ENCODE data around the gene STXBP6. TPM values are rescaled to one million over a fixed set of nuclear protein-coding genes. Genes with fewer than 3 reads are reported as not detected.

STXBP6 gene
- total RNA-seq, 1 experiment from 2014 or later = 12.3 TPM

DNA sequence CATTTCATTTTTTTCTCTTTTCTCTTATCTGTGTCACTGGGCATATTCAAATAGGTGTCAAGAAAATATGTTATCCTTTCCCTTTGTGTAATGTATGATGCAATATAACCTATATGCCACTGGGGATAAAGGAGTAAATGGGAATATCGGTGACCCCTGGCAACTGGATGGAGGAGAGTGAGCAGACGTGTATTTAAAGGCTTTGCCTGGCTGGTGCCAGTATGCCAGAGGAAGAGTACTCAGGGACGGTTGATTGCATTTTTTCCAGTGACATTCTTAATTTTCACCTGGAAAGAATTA, 12.0 kb upstream of the STXBP6 start:
- Histone ChIP-seq H3K9me2 (ENCODE audit: insufficient read depth) (no peaks in the 10 kb centered on the region; the same call in 1 of the 2 replicates), H3K4me3 (no peak overlapping the region), H3K36me3 (ENCODE audit: low read depth) (no peaks in the 10 kb centered on the region), H2AFZ (no peak overlapping the region), H3K9me3 (ENCODE audit: insufficient read depth, low read depth) (no peaks in the 10 kb centered on the region), H3K27me3 (ENCODE audit: insufficient read depth, low read depth) (no peaks in the 10 kb centered on the region), H3K27ac (no peak overlapping the region), H3K79me2 (ENCODE audit: low read depth) (no peaks in the 10 kb centered on the region), H4K20me1 (ENCODE audit: insufficient read depth) (no peaks in the 10 kb centered on the region), H3K4me1 (replicated peaks; ENCODE audit: insufficient read depth) (no peaks in the 10 kb centered on the region), H3F3A (ENCODE audit: insufficient read depth, low read depth) (no peaks in the 10 kb centered on the region), H3K4me2 (no peak overlapping the region)
- intact Hi-C loops (cut with micrococcal nuclease; ENCODE audit: unreplicated experiment) = no loop called here
- TF ChIP-seq, protein P1, sequence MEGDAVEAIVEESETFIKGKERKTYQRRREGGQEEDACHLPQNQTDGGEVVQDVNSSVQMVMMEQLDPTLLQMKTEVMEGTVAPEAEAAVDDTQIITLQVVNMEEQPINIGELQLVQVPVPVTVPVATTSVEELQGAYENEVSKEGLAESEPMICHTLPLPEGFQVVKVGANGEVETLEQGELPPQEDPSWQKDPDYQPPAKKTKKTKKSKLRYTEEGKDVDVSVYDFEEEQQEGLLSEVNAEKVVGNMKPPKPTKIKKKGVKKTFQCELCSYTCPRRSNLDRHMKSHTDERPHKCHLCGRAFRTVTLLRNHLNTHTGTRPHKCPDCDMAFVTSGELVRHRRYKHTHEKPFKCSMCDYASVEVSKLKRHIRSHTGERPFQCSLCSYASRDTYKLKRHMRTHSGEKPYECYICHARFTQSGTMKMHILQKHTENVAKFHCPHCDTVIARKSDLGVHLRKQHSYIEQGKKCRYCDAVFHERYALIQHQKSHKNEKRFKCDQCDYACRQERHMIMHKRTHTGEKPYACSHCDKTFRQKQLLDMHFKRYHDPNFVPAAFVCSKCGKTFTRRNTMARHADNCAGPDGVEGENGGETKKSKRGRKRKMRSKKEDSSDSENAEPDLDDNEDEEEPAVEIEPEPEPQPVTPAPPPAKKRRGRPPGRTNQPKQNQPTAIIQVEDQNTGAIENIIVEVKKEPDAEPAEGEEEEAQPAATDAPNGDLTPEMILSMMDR (conservative IDR thresholded peaks at IDR 0.05) = no peak
- no TSS peak for BruUV-seq (replicated peaks)
- no peak for DNase-seq
- POLR2A ChIA-PET (ENCODE audit: unreplicated experiment) = no interaction called here
- CTCF ChIA-PET = no interaction called here

DNA sequence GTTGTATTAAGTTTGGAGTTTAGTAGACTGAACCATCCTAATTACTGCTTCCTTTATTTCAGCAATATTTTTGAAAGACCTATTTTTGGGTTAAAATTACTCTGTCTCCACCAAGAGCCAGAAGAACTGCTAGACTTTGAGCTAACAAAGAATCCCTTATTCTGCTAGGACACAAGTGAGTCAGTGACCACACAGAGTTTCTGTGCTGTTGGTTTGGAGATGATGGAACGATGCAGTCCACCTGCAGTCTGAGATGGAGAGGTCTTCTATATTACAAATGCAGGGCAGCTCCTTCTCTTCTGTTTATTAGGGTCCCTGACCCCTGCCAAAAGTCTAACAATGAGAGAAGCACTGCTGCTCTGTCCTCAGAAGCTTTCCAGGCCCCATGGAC, 6.7 kb upstream of the STXBP6 start:
- no TSS peak for BruUV-seq (replicated peaks)
- intact Hi-C loops (cut with micrococcal nuclease; ENCODE audit: unreplicated experiment) = no loop called here
- DNase-seq = no peak
- no peak for TF ChIP-seq EZH2 (IDR thresholded peaks at IDR 0.05; ENCODE audit: low read depth)
- TF ChIP-seq, protein P1 (conservative IDR thresholded peaks at IDR 0.05) = no peak
- Histone ChIP-seq H3K4me2 (no peak overlapping the region), H3K27ac (no peak overlapping the region), H3F3A (ENCODE audit: insufficient read depth, low read depth) (no peaks in the 10 kb centered on the region), H3K36me3 (ENCODE audit: low read depth) (no peaks in the 10 kb centered on the region), H3K27me3 (ENCODE audit: insufficient read depth, low read depth) (no peaks in the 10 kb centered on the region), H3K9me2 (ENCODE audit: insufficient read depth) (no peaks in the 10 kb centered on the region), H3K79me2 (ENCODE audit: low read depth) (no peaks in the 10 kb centered on the region), H3K4me1 (replicated peaks; ENCODE audit: insufficient read depth) (no peaks in the 10 kb centered on the region), H3K9me3 (ENCODE audit: insufficient read depth, low read depth) (no peaks in the 10 kb centered on the region), H4K20me1 (ENCODE audit: insufficient read depth) (no peaks in the 10 kb centered on the region), H3K4me3 (no peak overlapping the region), H2AFZ (no peak overlapping the region)
- ChIA-PET POLR2A (ENCODE audit: unreplicated experiment) (no interaction called here), CTCF (no interaction called here)

DNA sequence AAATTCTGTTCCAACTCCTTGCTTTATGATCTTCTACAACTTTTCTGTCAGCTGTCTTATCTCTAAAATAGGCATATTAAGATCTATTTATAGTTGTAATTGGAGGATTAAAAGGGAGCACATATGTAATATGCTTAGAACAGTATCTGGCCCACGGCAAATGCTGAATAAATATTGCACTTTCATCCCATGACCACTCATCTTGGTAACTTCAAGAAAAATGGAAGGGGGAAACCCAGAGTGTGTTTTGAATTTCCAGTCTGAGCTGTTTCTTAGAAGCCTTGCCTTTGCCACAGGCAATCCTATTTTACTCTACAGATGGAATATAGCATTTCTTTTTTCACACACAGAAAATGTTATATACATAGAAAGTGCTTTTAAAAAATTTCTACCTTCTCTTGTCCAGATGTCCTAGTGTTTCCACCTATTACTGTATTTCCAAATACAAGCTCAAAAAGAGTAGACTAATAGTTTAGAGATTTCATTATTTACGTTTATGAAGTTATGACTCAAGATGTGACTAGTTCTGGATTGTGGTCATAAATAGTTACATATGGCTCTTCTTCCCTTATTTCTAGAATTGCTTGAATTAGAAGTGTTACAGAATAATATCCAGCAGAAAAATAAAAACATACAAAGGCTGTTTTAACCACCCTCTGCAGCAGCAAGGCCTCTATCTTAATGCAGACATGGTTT, 6.2 kb upstream of the STXBP6 start:
- Histone ChIP-seq H3K4me2 (no peak overlapping the region), H3F3A (ENCODE audit: insufficient read depth, low read depth) (no peaks in the 10 kb centered on the region), H4K20me1 (ENCODE audit: insufficient read depth) (no peaks in the 10 kb centered on the region), H3K36me3 (ENCODE audit: low read depth) (no peaks in the 10 kb centered on the region), H3K9me2 (ENCODE audit: insufficient read depth) (no peaks in the 10 kb centered on the region), H3K79me2 (ENCODE audit: low read depth) (no peaks in the 10 kb centered on the region), H3K4me3 (no peak overlapping the region), H3K4me1 (replicated peaks; ENCODE audit: insufficient read depth) (no peaks in the 10 kb centered on the region), H3K9me3 (ENCODE audit: insufficient read depth, low read depth) (no peaks in the 10 kb centered on the region), H2AFZ (no peak overlapping the region), H3K27me3 (ENCODE audit: insufficient read depth, low read depth) (no peaks in the 10 kb centered on the region), H3K27ac (no peak overlapping the region)
- BruUV-seq (replicated peaks) = no TSS peak
- CTCF ChIA-PET = no interaction called here
- intact Hi-C loops (cut with micrococcal nuclease; ENCODE audit: unreplicated experiment) = no loop called here
- POLR2A ChIA-PET (ENCODE audit: unreplicated experiment) = no interaction called here
- no peak for DNase-seq
- no peak for TF ChIP-seq EZH2 (IDR thresholded peaks at IDR 0.05; ENCODE audit: low read depth)
- TF ChIP-seq, protein P1 (conservative IDR thresholded peaks at IDR 0.05) = no peak

All from PC-9 (cell line).